CD4-positive, alpha-beta T cell treated with Interleukin-15 for 1 hour (primary cell): ENCODE data around the gene LAMC2.

ENCODE experiments used
- DNase-seq: peaks from one replicate; pipeline ENCODE4 v3.0.0-alpha.2; 2020

LAMC2 gene

GRCh38 chr1:183291216-183291762 lies 105.2 kb downstream of the LAMC2 start:
- DNase-seq, result no peak

- no peak for DNase-seq
Observed at GRCh38 chr1:183291802-183292514, 105.9 kb downstream of the LAMC2 start.

GRCh38 chr1:183293241-183293640 lies 107.2 kb downstream of the LAMC2 start:
- no peak for DNase-seq

GRCh38 chr1:183293876-183294275 lies 107.8 kb downstream of the LAMC2 start:
- DNase-seq, result no peak
